Hindlimb muscle (tissue), 1 donor: ENCODE measurements around the gene DMGDH. TPM values are rescaled to one million over a fixed set of nuclear protein-coding genes. Genes with fewer than 3 reads are reported as not detected.
"Not testable (repeated sequence)": the region's sequence is repeated elsewhere in the genome, so short reads cannot be mapped to it uniquely, and the experiment has no call there.

Experiments used
- DNase-seq: peaks from one replicate; pipeline ENCODE4 v3.0.0-alpha.2; 2013
- polyA plus RNA-seq: library from polyadenylated mRNA; unstranded; fragments of 120-200 nt; gene quantifications from one replicate; pipeline ENCODE4 v1.2.1, GENCODE V29; 2013; ENCODE audit not compliant: insufficient read length

The DMGDH gene
- polyA plus RNA-seq, 1 donor: 2.9 TPM

DNA sequence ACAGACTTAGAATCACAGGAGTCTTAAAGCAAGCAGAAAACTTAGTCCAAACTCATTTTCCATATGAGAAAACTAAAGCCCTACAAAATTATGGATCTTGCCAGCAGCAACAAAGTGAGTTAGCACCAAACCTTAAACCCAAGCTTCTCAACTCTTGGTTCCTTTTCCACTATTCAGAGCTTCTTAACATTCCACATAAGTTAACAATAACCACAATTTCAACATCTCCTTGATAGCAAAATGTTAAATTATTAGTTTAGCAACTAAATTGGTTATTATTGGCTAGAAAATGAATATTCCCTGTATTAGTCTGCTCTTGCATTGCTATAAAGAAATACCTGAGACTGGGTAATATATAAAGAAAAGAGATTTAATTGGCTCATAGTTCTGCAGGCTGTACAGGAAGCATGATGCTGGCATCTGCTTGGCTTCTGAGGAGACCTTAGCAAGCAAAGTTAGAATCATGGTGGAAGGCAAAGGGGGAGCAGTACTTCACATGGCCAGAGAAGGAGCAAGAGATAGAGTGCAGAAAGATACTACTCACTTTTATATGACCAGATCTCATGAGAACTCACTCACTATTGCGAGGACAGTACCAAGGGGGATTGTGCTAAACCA, 58.1 kb downstream of the DMGDH start:
- DNase-seq: no peak

DNA sequence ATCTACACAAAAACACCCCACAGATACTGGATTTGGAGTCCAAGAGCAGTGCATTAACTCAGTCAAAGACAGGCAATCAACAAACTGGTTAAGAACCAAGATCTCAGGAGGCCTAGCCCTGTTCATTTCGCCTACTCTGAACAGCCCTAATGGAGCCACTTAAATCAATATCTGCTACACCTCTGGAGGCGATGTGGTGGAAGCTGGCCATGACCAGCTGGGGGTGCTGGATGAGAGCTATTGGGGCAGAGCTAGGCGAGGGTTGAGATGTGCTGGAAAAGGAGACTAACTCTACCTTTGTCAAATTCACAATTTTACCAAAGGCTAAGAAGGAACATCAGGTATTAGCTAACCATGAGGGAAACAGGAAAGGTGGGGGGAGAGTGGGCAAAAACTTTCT, 61.1 kb downstream of the DMGDH start:
- no peak for DNase-seq

DNA sequence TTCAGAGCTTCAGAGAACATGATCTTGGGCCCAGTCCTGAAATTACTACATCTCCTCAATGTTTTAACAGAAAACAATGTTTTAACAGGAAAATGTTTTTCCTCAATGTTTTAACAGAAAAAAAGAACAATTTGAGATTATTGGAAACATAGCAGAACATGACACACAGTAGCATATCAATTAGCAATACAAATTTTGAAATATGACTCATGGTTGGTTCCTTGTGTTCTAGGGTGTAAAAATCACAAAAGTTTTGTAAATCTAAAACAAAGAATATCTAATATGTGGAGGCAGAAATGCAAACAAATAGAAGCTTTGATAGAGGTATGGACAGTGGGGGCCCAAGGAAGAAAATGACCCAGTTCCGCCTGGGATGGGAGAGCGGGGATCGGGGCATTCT, 61.6 kb downstream of the DMGDH start:
- no peak for DNase-seq

DNA sequence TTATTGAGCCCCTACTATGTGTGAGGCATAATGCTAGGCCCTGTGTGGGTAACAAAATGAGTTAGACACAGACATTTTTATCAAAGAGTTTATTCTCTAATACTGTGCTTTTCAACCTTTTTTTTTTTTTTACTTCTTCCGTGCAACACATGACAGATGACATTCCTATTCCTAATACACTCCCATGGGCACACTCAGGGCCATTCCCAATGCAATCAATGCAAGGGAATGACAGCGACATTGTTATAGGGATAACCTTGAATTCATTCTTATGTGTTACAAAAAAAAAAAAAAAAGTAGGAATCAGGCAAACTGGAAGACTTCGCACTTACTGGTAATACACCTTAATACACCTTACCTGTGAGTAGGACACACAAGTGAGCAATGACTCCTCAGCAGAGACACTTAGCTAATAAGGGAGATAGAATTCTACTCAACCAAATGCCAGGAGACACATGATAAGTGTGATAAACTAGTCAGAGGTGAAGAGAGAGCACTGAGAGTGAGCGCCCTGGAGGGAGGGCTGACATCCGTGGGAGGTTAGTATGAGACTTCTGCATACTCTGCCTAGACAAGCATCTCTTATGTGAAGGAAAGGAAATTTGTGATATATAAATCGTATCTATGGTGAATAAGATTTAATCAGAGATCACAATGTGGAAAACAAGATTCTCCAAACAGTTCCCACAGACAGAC, 63.4 kb downstream of the DMGDH start:
- no peak for DNase-seq

DNA sequence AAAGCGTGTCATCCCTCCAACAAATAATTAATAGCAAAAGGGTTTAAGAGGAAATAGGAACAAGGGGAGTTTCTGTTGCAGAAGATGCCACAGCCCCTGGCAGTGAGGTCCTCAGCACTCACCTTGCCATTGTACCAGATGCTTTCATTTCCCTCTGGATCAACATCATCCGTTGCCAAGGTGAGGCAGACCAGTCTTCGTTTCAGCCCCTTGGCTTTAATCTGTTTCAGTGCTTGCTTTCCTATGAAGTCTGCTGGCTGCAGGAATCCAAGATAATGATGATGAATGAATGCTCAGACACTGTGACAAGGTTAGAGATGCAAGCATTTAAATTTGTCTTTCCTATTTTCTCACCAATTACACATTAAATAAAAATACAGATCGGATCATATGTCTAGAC, 64.3 kb downstream of the DMGDH start:
- no peak for DNase-seq

DNA sequence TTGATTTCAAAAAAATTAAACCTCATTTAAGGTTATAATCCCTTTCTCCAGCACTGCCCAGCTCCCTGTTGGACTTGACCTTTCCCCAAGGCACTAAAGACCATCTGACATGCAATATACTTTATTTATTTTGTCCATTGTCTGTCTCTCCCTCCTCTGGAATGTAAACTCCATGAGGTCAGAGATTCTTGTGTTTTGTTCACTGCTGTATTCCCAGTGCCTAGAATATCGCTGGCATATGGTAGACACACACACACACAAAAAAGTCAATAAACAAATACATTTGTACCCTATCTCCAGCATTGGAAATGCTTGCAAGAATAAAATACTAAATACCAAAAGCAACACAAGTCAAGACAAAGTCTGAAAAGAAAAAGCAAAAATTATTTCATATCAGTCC, 67.1 kb downstream of the DMGDH start:
- no peak for DNase-seq

DNA sequence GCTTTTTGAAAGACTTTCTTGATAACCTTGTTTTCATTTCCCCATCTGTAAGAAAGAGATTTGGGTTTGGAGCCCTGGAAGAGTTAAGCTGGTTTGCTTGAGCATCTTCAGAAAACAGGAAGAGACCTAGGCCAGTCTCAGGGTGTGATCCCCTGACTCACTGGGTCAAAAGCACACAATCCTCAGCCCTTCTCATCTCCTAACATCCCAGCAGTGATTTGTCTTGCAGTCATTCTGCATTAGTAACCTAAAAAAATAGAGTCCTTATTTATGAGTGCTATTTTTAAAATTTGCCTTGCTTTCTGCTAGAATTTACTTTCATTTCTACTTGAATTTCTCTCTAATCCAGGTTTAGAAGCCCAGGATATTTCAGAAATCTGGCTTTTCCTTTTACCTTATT, 68.0 kb downstream of the DMGDH start:
- no peak for DNase-seq

DNA sequence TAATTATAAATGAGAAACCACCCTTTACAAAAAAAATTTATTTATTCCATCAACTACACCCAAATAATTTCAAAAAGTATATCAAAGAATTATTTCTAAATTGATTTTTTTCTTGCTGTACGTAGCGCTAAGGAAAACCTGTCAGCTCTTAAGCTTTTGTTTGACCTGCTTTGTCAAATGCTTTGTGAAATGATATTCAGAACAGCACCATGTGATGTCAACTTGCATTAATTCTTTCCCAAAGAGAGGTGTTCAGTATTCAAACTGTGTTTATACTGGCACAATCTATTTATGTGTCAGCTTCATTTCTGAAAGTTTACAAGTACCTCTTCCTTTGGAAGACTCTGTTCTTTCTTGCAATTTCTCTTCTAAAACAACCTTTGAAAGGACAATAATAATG, 72.4 kb downstream of the DMGDH start:
- no peak for DNase-seq

DNA sequence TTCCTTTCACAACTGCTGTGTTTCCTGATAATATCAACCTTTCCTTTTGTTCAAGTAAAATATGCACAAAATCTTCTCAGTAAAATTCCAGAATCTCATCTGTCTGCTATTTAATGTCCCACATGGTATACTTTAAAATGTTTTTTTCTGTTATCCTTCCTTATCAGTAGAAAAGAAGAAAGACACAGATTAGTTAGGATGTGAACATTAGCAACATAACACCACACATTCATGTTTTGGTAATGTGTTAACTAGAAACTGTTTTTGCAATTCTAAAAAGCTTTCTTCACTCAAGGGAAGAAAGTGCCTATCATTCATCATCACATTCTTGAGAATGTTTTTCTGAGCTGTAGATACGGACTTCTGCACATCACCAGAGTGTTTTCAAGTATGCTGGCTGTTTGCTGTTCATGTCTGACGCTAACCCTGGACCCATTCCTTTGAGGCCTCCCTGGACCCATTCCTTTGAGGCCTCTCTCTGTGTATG, 73.9 kb downstream of the DMGDH start:
- DNase-seq: no peak

DNA sequence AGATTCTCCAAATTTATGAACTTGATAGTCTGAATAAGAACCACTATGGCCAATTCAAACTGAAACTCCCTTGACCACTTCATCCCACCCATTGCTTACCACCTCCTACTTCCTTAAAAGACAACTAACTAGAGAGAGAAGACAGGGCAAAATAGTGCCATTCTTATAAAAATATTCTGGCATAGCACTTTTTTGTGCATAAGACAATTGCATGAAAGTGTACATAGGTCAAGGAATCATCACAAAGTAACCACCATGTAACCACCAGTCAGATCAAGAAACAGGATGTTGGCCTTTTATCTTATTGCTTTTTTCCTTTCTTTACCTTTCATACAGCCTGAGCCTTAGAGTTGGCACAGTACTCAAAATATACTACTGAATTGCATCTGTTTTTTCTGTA, 76.3 kb downstream of the DMGDH start:
- DNase-seq: no peak

DNA sequence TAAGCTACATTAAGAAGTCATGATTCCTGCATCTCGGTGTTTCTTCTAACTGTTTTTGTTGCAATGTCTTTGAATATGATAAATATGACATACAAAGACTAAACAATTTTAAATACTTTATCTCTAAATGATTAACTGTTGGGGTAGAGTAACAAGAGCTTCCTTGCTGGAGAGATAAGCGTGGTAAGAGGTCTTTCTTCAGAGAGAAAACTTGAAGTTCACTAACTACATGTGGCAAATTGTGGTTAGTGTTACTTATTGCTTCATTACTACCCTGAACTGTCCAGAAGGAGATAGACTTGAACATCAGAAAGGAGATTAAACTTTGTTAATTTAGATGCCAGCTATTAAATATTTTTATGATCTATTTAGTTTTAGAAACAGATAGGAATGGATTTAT, 77.3 kb downstream of the DMGDH start:
- no peak for DNase-seq

DNA sequence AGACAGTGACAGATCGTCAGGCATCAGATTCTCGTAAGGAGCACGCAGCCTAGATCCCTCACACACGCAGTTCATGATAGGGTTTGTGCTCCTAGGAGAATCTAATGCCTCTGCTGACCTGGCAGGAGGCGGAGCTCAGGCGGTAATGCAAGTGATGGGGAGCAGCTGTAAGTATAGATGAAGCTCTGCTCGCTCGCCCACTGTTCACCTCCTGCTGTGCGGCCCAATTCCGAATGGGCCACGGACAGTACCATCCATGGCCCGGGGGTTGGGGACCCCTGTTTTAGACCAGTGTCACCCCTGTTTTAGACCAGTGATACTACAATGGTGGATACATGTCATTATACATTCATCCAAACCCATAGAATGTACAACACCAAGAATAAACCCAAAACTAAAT, 80.4 kb downstream of the DMGDH start:
- DNase-seq: no peak

DNA sequence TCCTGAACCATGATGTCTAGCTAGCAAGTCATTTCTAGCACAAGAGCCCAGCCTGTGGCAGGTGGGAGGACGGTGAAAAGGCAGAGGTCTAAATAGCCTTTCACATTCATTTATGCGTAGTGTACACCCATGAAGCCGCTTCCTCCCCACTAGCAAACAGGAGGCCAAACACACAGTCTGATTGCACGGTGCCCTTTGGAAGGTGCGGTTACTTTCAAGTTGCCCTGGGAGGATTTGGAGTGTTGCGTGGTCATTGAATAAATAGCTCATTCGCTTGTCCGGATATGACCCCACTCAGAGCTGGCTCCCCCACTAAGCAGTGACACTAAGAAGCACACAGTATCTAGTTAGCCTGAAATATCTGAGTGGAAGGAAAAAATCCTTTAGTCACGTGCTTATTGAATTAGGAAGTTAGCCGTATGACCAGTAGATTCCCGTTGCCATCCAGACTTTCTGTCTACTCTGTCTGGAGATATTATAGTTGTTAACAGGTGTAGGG, 83.7 kb downstream of the DMGDH start:
- DNase-seq: peak; percentile 39

DNA sequence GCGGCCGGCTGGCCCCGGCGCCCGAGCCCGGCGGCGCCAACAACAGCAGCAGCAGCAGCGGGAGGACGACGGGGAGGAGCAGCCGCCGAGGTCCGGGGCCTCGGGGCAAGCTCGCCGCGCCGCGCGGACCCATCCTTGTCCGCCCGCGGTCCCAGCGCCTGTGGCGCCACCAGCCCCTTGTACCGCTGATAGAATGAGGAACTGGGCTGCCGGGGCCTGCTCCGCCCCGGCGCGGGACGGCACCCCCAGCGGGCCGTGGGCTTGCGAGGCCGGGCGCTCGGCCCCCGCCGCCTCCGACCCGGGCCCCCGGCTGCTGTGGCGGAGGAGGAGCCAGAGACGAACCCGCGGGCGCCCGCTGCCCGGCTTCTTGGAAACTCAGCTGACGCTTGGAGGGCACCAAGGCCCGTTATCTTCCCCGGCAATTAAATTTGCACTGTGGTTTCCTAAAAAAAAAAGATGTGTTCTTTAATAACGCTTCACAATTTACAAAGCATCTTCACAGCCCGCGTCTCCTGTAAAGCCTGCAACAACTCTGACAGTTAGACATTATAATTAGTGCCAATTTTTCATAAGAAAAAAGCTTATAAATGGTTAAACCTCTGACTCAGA, 84.3 kb downstream of the DMGDH start, which contains the start of gene ARSB:
TSS of gene ARSB (minus strand) at position 195 of the 609 bp plus-strand sequence. CDS start at position 133, 62 bp downstream.
- peak; percentile 68 for DNase-seq

DNA sequence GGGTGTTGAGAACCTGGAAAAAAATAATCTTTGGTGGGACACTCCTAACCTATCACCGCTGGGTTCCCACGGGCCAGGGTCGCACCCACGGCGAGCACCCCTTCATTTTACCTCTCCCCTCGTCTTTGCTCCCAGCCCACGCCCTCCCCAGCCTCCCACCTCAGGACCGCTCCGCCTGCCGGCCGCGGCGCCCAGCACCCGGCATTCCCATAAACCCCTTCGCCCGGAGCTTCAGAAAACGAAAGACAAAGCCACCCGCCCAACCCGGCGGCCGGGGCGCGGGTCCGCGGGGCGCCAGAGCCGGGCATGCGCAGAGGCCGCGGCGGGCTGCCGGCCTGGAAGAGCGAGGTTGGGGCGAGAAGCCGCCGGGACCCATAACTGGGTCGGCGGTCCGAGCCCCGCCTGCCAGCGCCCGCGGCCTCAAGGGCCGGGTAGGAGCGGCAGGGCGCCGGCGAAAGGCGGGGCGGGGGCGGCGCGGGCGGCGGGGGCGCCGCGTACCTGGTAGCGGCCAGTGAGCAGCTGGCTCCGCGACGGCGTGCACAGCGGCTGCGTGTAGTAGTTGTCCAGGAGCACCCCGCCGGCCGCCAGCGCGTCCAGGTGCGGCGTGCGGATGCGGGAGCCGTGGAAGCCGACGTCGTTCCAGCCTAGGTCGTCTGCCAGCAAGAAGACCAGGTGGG, 84.9 kb downstream of the DMGDH start:
- peak; percentile 90 for DNase-seq

DNA sequence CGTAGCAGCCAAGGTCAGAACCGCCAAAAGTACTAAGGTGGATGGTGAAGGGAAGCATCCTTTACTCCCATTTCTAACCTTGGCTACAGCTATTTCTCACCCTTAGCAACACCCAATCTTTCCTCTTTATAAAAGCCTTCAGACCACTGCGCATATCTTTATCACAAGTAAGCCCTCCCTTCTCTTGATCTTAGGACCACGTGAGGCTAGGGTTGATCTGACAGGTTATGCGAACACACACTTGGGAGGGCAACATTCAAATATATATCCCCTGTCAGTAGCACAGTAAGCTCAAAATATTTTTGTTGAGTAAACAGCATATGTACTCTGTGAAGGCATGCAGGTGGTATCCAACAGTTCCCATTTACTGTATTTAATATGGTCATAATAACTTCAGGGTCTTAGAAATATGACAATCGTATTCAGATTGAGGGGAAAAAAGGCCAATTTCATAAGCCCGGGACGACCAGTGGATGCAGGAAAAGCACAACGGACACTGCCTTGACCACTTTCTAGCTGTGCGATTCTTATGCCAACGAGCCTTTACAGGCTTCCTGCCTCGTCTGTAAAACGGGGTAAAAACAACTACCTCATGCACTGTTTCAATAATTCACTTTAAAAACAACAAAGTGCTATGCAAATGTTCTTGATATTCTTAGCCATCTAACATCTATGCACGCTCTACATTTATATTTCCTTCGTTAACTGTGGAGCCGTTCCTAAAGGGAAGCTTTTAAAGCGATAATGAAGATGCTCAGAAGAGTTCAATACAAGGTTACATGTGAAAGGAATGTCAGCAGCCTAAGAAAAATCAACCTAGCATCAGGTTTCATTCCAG, 85.7 kb downstream of the DMGDH start:
- DNase-seq: no peak

DNA sequence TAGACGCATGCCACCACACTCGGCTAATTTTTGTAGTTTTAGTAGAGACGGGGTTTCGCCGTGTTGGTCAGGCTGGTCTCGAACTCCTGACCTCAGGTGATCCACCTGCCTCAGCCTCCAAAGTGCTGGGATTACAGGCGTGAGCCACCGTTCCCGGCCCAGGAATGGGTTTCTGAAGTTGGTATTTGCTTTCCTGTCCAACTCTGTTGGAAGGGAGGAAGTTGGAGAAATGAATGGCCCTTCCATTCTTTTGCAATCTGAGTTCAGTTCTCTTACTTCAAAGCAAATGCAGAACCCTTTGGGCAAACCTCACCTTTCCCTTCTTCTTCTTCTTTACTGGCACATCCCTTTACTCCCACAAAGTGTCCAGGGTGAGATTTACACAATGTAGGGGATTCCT, 86.3 kb downstream of the DMGDH start:
- DNase-seq: not testable (repeated sequence)

DNA sequence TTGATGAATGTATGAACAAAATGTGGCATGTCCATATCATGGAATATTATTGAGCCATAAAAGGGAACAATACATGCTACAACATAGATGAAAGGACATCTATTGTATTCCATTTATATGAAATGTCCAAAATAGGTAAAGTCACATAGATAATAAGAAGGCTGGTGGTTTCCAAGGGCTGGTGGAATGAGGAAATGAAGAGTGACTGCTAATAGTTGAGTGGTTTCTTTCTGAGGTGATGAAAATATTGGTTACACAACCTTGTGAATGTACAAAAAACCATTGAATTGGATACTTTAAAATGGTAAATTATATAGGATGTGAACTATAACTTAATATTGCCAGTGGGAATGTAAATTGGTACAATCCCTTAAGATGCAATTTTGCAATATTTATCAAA, 89.6 kb downstream of the DMGDH start:
- DNase-seq: no peak

DNA sequence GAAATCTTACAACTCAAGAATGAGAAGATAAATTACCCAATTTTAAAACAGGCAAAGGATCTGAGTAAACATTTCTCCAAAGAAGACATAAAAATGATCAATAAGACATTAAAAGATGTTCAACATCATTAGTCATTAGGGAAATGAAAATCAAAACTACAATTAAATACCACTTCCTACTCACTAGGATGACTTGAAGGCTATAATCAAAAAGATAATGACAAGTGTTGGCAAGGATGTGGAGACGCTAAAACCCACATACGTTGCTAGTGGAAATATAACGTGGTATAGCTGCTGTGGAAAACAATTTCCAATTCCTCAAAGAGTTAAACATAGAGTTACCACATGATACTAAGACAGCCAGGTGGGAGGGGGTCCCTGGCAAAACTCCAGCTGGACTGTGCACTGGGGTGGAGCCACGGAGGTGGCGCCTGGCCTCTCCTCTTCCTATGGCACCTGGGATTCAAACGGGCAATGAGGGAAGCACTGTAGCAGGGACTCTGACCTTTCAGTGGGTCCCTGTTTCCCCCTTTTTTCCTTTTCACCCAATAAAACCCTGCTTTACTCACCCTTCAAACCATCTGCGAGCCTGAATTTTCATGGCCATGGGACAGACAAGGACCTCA, 90.2 kb downstream of the DMGDH start:
- no peak for DNase-seq

DNA sequence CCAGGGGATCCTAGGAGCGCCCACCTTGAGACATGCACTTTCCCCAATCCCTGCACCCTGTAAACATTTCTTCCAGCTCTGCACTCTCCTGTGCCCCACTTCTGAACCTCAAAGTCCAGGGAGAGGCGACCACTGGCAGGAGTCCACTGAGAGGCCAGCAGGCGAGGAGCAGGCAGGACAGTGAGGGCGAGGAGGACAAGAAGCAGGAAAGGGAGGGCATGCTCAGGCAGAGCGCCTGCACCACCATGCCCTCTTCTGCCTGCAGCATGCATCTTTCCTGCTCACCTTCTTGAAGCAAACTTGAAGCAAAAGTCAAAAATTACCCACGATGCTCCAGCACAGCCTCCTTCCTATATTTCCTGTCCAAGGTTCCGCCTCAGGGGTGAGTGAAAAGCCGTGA, 94.4 kb downstream of the DMGDH start:
- no peak for DNase-seq

DNA sequence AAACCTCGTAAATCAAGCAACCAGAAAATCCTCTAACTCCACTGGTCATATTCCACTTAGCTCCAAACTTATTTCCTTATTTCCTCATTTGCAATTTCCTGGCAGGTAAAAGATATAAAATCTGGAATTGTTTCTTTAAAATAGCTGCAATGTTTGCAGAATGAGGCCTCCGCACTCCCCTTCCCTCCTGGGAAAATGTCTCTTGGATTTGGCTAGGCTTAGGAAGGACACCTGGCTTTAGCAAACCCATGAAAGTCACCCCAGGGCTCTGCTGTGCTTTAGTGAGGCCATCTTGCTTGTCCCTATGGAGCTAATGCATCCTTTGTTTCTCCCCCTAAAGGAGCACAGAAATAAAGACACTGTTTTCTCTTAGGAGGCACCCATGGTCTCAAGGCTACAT, 94.9 kb downstream of the DMGDH start:
- DNase-seq: no peak

DNA sequence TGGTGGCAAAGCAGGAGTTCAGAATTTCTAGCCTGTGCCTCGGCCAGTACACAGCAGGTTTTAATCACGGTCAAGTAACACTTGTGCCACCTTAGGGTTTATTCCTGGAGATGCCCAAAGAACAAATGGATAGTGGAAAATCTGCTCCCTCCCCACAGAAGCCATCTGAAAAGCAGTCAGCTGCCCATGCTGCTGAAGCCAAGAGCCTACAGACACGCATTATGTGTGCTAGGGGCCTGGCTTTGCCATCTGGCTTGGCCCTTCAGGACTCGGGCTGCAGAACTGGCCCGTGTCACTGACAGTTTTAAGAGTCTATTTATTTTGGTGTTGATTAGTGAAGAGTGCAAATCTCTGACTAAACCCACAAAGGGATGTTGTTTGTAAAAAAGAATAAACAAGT, 95.5 kb downstream of the DMGDH start:
- no peak for DNase-seq
